ENCODE results near the gene EIF4EBP3. TPM values are rescaled to one million over a fixed set of nuclear protein-coding genes. Genes with fewer than 3 reads are reported as not detected.
A peak's percentile ranks its signal among the peaks of the same experiment; 100 is the strongest.

The EIF4EBP3 gene
- total RNA-seq, 2 experiments from 2014 or later = 12.7 to 15.1 TPM

DNA sequence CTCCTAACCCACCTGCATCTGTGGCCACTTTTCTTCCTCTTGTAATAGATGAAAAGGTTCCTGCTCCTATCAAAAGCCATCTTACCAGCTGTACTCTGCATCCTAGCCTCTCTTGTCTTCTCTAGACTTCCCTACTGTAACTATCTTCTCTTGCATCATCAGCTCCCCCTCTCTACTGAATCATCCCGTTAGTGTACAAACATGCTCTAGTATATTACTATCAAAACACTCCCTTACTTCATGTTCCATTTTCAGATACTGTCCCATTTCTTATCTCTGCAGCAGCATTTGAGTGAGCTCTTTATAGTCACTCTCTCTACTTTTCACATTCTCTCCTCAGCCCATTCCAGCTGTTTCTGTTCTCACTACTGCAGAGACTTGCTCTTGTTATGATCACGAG, 7.0 kb downstream of the EIF4EBP3 start:
- DNase-seq (no peak), ATAC-seq (ENCODE audit: poor library complexity) (no peak)
- TF ChIP-seq, protein P1, sequence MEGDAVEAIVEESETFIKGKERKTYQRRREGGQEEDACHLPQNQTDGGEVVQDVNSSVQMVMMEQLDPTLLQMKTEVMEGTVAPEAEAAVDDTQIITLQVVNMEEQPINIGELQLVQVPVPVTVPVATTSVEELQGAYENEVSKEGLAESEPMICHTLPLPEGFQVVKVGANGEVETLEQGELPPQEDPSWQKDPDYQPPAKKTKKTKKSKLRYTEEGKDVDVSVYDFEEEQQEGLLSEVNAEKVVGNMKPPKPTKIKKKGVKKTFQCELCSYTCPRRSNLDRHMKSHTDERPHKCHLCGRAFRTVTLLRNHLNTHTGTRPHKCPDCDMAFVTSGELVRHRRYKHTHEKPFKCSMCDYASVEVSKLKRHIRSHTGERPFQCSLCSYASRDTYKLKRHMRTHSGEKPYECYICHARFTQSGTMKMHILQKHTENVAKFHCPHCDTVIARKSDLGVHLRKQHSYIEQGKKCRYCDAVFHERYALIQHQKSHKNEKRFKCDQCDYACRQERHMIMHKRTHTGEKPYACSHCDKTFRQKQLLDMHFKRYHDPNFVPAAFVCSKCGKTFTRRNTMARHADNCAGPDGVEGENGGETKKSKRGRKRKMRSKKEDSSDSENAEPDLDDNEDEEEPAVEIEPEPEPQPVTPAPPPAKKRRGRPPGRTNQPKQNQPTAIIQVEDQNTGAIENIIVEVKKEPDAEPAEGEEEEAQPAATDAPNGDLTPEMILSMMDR (IDR thresholded peaks at IDR 0.05) = no peak
- no peaks in the 10 kb centered on the region for H3K27me3 Mint-ChIP-seq
- POLR2A ChIA-PET = interaction anchor here (0.6 to 0.7 kb wide), 2 partner anchors 93 to 843 kb away, joined by 3 to 4 read pairs; partner anchors contain the start of genes IK and NDUFA2
- Histone ChIP-seq H3K27ac (ENCODE audit: low read depth in 1 of 2, low read length in 2 of 2) (no peak overlapping the region), H3K27me3 (ENCODE audit: control insufficient read depth in 1 of 2, insufficient read depth in 2 of 2, low read length in 2 of 2) (no peaks in the 10 kb centered on the region), H3K4me1 (ENCODE audit: insufficient read depth, low read length) (peaks cover 31% of the 10 kb centered on the region), H3K4me3 (ENCODE audit: low read length) (no peak overlapping the region), H3K36me3 (ENCODE audit: insufficient read depth, low read length) (peaks cover 34% of the 10 kb centered on the region), H3K9me3 (ENCODE audit: control insufficient read depth in 1 of 2, insufficient read depth in 1 of 2, low read length in 2 of 2) (no peaks in the 10 kb centered on the region)
- CTCF ChIA-PET = interaction anchor here (1.0 kb wide), 1 partner anchor 78 kb away, joined by 3 read pairs; the partner anchor contains the start of gene CD14
- no peaks in the 10 kb centered on the region for H3K9me3 Mint-ChIP-seq
- H3K4me3 Mint-ChIP-seq = peak overlapping the region; percentile 0
- intact Hi-C loops (cut with DNase I, micrococcal nuclease) = loop anchor here in 1 of 2 experiments (5.0 kb wide), 1 partner anchor 158 kb away; no protein-coding TSS in a partner anchor
- H3K36me3 Mint-ChIP-seq (ENCODE audit: low read depth) = peaks cover 55% of the 10 kb centered on the region
- peaks cover 66% of the 10 kb centered on the region for H3K4me1 Mint-ChIP-seq (ENCODE audit: low read depth)
- H3K27ac Mint-ChIP-seq = peak overlapping the region; percentile 81

GRCh38 chr5:140555747-140556312, 8.4 kb downstream of the EIF4EBP3 start:
- Histone ChIP-seq H3K9me3 (ENCODE audit: control insufficient read depth in 1 of 2, insufficient read depth in 1 of 2, low read length in 2 of 2) (no peaks in the 10 kb centered on the region), H3K4me3 (ENCODE audit: low read length) (peak overlapping the region; percentile 89), H3K27ac (ENCODE audit: low read depth in 1 of 2, low read length in 2 of 2) (peak overlapping the region; percentile 16 to 94), H3K27me3 (ENCODE audit: control insufficient read depth in 1 of 2, insufficient read depth in 2 of 2, low read length in 2 of 2) (no peaks in the 10 kb centered on the region), H3K4me1 (ENCODE audit: insufficient read depth, low read length) (peaks cover 27% of the 10 kb centered on the region), H3K36me3 (ENCODE audit: insufficient read depth, low read length) (peaks cover 26% of the 10 kb centered on the region)
- intact Hi-C loops (cut with DNase I, micrococcal nuclease) = no loop called here
- POLR2A ChIA-PET = interaction anchor here (0.6 to 1.5 kb wide), 4 partner anchors 9 to 170 kb away, joined by 3 to 9 read pairs (median 4); partner anchors contain the start of genes ANKHD1, EIF4EBP3, IK and NDUFA2
- H3K27me3 Mint-ChIP-seq = no peaks in the 10 kb centered on the region
- peak overlapping the region; percentile 81 for H3K27ac Mint-ChIP-seq
- peaks cover 49% of the 10 kb centered on the region for H3K36me3 Mint-ChIP-seq (ENCODE audit: low read depth)
- ATAC-seq (ENCODE audit: poor library complexity) (no peak), DNase-seq (no peak)
- TF ChIP-seq, protein P1 (IDR thresholded peaks at IDR 0.05) = no peak
- H3K9me3 Mint-ChIP-seq = no peaks in the 10 kb centered on the region
- H3K4me3 Mint-ChIP-seq = peak overlapping the region; percentile 92
- CTCF ChIA-PET = interaction anchor here (2.4 kb wide), 1 partner anchor 8 kb away, joined by 14 read pairs; the partner anchor contains the start of gene EIF4EBP3
- peaks cover 57% of the 10 kb centered on the region for H3K4me1 Mint-ChIP-seq (ENCODE audit: low read depth)

GRCh38 chr5:140556438-140556837, 9.0 kb downstream of the EIF4EBP3 start:
- Mint-ChIP-seq H3K36me3 (ENCODE audit: low read depth) (peaks cover 47% of the 10 kb centered on the region), H3K9me3 (no peaks in the 10 kb centered on the region), H3K4me1 (ENCODE audit: low read depth) (peaks cover 54% of the 10 kb centered on the region), H3K27me3 (no peaks in the 10 kb centered on the region), H3K27ac (peak overlapping the region; percentile 81), H3K4me3 (peak overlapping the region; percentile 92)
- POLR2A ChIA-PET = interaction anchor here (0.6 to 1.5 kb wide), 10 partner anchors 9 to 169 kb away, joined by 3 to 43 read pairs (median 4); partner anchors contain the start of genes ANKHD1, EIF4EBP3, IK and NDUFA2
- intact Hi-C loops (cut with DNase I, micrococcal nuclease) = no loop called here
- H3K4me3 ChIP-seq (ENCODE audit: low read length) = peak overlapping the region; percentile 89
- H3K27ac ChIP-seq (ENCODE audit: low read depth in 1 of 2, low read length in 2 of 2) = peak overlapping the region; percentile 90 to 94
- H3K36me3 ChIP-seq (ENCODE audit: insufficient read depth, low read length) = peaks cover 26% of the 10 kb centered on the region
- no peaks in the 10 kb centered on the region for H3K27me3 ChIP-seq (ENCODE audit: control insufficient read depth in 1 of 2, insufficient read depth in 2 of 2, low read length in 2 of 2)
- H3K9me3 ChIP-seq (ENCODE audit: control insufficient read depth in 1 of 2, insufficient read depth in 1 of 2, low read length in 2 of 2) = no peaks in the 10 kb centered on the region
- TF ChIP-seq, protein P1 (IDR thresholded peaks at IDR 0.05) = no peak
- DNase-seq = peak in 2 of 14 experiments; percentile 34 to 49
- CTCF ChIA-PET = interaction anchor here (2.4 kb wide), 1 partner anchor 9 kb away, joined by 14 read pairs; the partner anchor contains the start of gene EIF4EBP3
- ATAC-seq (ENCODE audit: poor library complexity) = peak; percentile 51
- peaks cover 30% of the 10 kb centered on the region for H3K4me1 ChIP-seq (ENCODE audit: insufficient read depth, low read length)
